ENCODE data around the gene BMP10.

BMP10 gene

GRCh38 chr2:68831686-68832232 is 39.4 kb downstream of the BMP10 start:
- DNase-seq (ENCODE audit: low spot score): no peak
- TF ChIP-seq CTCF (IDR thresholded peaks at IDR 0.05; ENCODE audit: extremely low read depth, insufficient read depth, missing control alignments): no peak
- in situ Hi-C loops (cut with MboI; ENCODE audit: low pct_unique_long_range_greater_than_20kb, low sequenced_read_pairs, unreplicated experiment): no loop called here

GRCh38 chr2:68829749-68830148 is 41.4 kb downstream of the BMP10 start:
- TF ChIP-seq CTCF (IDR thresholded peaks at IDR 0.05; ENCODE audit: extremely low read depth, insufficient read depth, missing control alignments): no peak
- no peak for DNase-seq (ENCODE audit: low spot score)
- in situ Hi-C loops (cut with MboI; ENCODE audit: low pct_unique_long_range_greater_than_20kb, low sequenced_read_pairs, unreplicated experiment): no loop called here

- no peak for TF ChIP-seq CTCF (IDR thresholded peaks at IDR 0.05; ENCODE audit: extremely low read depth, insufficient read depth, missing control alignments)
- DNase-seq (ENCODE audit: low spot score): no peak
- in situ Hi-C loops (cut with MboI; ENCODE audit: low pct_unique_long_range_greater_than_20kb, low sequenced_read_pairs, unreplicated experiment): no loop called here
These were observed 42.1 kb downstream of the BMP10 start for GRCh38 chr2:68828887-68829708.

DNA sequence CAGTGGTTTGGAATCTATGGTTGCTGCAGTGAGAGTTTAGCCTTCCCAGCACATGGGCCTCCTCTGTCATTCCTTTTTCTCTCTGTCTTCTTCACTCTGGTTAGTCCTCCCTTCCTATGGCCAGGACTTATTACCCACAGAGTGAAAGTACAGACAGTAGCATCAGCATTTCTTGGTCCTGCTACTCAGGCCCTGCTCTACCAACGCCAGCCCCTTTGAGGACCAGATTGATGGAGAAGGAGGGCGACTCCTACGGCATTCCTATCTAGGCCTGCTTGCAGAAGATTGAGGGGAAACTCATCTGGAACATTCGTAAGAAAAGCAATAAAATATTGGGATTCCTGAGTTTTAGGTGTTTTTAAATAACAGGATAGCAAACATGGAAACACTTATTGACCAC is 43.5 kb downstream of the BMP10 start:
- no peak for DNase-seq (ENCODE audit: low spot score)
- in situ Hi-C loops (cut with MboI; ENCODE audit: low pct_unique_long_range_greater_than_20kb, low sequenced_read_pairs, unreplicated experiment): no loop called here

GRCh38 chr2:68825866-68826265 is 45.3 kb downstream of the BMP10 start:
- no peak for TF ChIP-seq CTCF (IDR thresholded peaks at IDR 0.05; ENCODE audit: extremely low read depth, insufficient read depth, missing control alignments)
- in situ Hi-C loops (cut with MboI; ENCODE audit: low pct_unique_long_range_greater_than_20kb, low sequenced_read_pairs, unreplicated experiment): no loop called here
- DNase-seq (ENCODE audit: low spot score): no peak

More for the DNA sequence above, 43.5 kb downstream of the BMP10 start:
- no peak for TF ChIP-seq CTCF (IDR thresholded peaks at IDR 0.05; ENCODE audit: extremely low read depth, insufficient read depth, missing control alignments)

DNA sequence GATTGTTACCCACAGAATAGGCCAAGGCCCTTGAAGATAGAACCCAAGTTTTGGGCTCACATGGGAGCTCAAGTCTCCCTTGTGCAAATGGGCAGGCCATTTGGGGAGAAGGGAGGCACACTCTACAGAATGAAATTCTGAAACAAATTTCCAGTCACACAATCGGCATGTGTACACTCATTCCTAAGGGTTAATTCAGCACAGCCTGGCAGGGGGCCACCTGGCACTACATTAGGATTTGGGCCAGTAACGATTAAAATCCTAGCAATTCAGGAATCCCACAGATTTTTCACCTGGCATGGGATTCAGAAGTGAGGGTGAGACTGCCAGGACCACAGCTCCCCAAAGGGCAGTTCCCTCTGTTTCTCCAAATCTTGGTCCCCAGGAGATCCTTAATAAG is 46.4 kb downstream of the BMP10 start:
- DNase-seq (ENCODE audit: low spot score): no peak
- no peak for TF ChIP-seq CTCF (IDR thresholded peaks at IDR 0.05; ENCODE audit: extremely low read depth, insufficient read depth, missing control alignments)
- in situ Hi-C loops (cut with MboI; ENCODE audit: low pct_unique_long_range_greater_than_20kb, low sequenced_read_pairs, unreplicated experiment): no loop called here
